ENCODE data around the gene GRIFIN. TPM values are rescaled to one million over a fixed set of nuclear protein-coding genes. Genes with fewer than 3 reads are reported as not detected.

GRIFIN gene
- total RNA-seq, 1 experiment from 2014 or later: not detected

DNA sequence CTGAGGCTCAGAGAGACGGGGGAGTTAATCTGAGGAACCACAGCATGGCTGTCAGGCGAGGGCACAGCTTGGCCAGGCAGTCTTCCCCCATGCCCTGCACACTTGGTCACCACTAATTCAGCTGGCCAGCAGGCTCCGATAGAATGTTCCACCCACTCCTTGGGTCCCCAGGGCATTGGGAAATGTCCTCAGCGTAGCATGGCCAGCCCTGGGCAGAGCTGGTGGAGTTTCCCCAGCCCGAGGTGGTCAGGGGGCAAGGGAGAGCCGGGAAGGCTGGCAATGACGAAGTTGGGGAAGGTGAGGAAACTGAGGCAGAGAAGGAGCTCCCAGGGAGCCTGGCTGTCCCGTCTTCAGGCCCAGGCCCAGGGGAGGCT lies 12.1 kb upstream of the GRIFIN start:
- H3K9me3 ChIP-seq (ENCODE audit: low read length): no peaks in the 10 kb centered on the region
- no peaks in the 10 kb centered on the region for H3F3A ChIP-seq (ENCODE audit: low read length, unreplicated experiment)
- H3K27me3 ChIP-seq (ENCODE audit: low read length): no peaks in the 10 kb centered on the region
- TF ChIP-seq EZH2 (IDR thresholded peaks at IDR 0.05; ENCODE audit: low read length, unreplicated experiment) (no peak), EZH2phosphoT487 (IDR thresholded peaks at IDR 0.05; ENCODE audit: borderline replicate concordance, low read length) (no peak), CTCF (conservative IDR thresholded peaks at IDR 0.05; ENCODE audit: low read depth, low read length) (no peak)
- intact Hi-C loops (cut with micrococcal nuclease): no loop called here
- H4K20me1 ChIP-seq (ENCODE audit: low read length): no peaks in the 10 kb centered on the region
- no peak overlapping the region for H3K27ac ChIP-seq (ENCODE audit: low read length)
- no TSS peak for BruUV-seq (replicated peaks)
- ChIA-PET CTCF (no interaction called here), POLR2A (ENCODE audit: unreplicated experiment) (no interaction called here)
- H3K4me2 ChIP-seq (ENCODE audit: low read length): no peak overlapping the region
- no peak overlapping the region for H3K9ac ChIP-seq (ENCODE audit: low read length)
- H3K79me2 ChIP-seq (ENCODE audit: low read length): no peaks in the 10 kb centered on the region
- DNase-seq: no peak
- H2AFZ ChIP-seq (ENCODE audit: low read length): no peak overlapping the region
- ATAC-seq: no peak
- H3K4me1 ChIP-seq (ENCODE audit: insufficient read depth, low read length): no peaks in the 10 kb centered on the region
- no peaks in the 10 kb centered on the region for H3K9me2 ChIP-seq (replicated peaks; ENCODE audit: low read length)
- H3K36me3 ChIP-seq (ENCODE audit: low read depth, low read length): no peaks in the 10 kb centered on the region
- H3K4me3 ChIP-seq (ENCODE audit: low read length): no peak overlapping the region

GRCh38 chr7:2487586-2488271 lies 11.5 kb upstream of the GRIFIN start:
- no peaks in the 10 kb centered on the region for H3K27me3 ChIP-seq (ENCODE audit: low read length)
- no peaks in the 10 kb centered on the region for H3K4me1 ChIP-seq (ENCODE audit: insufficient read depth, low read length)
- H3K9me2 ChIP-seq (replicated peaks; ENCODE audit: low read length): no peaks in the 10 kb centered on the region
- H3K36me3 ChIP-seq (ENCODE audit: low read depth, low read length): no peaks in the 10 kb centered on the region
- no peak overlapping the region for H3K27ac ChIP-seq (ENCODE audit: low read length)
- ChIA-PET CTCF (no interaction called here), POLR2A (ENCODE audit: unreplicated experiment) (no interaction called here)
- H3K4me2 ChIP-seq (ENCODE audit: low read length): no peak overlapping the region
- H3K79me2 ChIP-seq (ENCODE audit: low read length): no peaks in the 10 kb centered on the region
- DNase-seq (no peak), ATAC-seq (no peak)
- no peak overlapping the region for H3K9ac ChIP-seq (ENCODE audit: low read length)
- H4K20me1 ChIP-seq (ENCODE audit: low read length): no peaks in the 10 kb centered on the region
- no TSS peak for BruUV-seq (replicated peaks)
- no peak overlapping the region for H3K4me3 ChIP-seq (ENCODE audit: low read length)
- H3K9me3 ChIP-seq (ENCODE audit: low read length): no peaks in the 10 kb centered on the region
- H3F3A ChIP-seq (ENCODE audit: low read length, unreplicated experiment): no peaks in the 10 kb centered on the region
- no peak overlapping the region for H2AFZ ChIP-seq (ENCODE audit: low read length)
- intact Hi-C loops (cut with micrococcal nuclease): no loop called here
- TF ChIP-seq CTCF (conservative IDR thresholded peaks at IDR 0.05; ENCODE audit: low read depth, low read length) (no peak), EZH2phosphoT487 (IDR thresholded peaks at IDR 0.05; ENCODE audit: borderline replicate concordance, low read length) (no peak), EZH2 (IDR thresholded peaks at IDR 0.05; ENCODE audit: low read length, unreplicated experiment) (no peak)

- no peaks in the 10 kb centered on the region for H3K79me2 ChIP-seq (ENCODE audit: low read length)
- no peaks in the 10 kb centered on the region for H3K27me3 ChIP-seq (ENCODE audit: low read length)
- no peak overlapping the region for H3K9ac ChIP-seq (ENCODE audit: low read length)
- H3K4me3 ChIP-seq (ENCODE audit: low read length): no peak overlapping the region
- H3K4me1 ChIP-seq (ENCODE audit: insufficient read depth, low read length): no peaks in the 10 kb centered on the region
- BruUV-seq (replicated peaks): no TSS peak
- TF ChIP-seq EZH2phosphoT487 (IDR thresholded peaks at IDR 0.05; ENCODE audit: borderline replicate concordance, low read length): no peak
- TF ChIP-seq EZH2 (IDR thresholded peaks at IDR 0.05; ENCODE audit: low read length, unreplicated experiment): no peak
- TF ChIP-seq CTCF (conservative IDR thresholded peaks at IDR 0.05; ENCODE audit: low read depth, low read length): no peak
- no peaks in the 10 kb centered on the region for H3K36me3 ChIP-seq (ENCODE audit: low read depth, low read length)
- no peak overlapping the region for H3K4me2 ChIP-seq (ENCODE audit: low read length)
- no peak overlapping the region for H3K27ac ChIP-seq (ENCODE audit: low read length)
- intact Hi-C loops (cut with micrococcal nuclease): no loop called here
- H3K9me3 ChIP-seq (ENCODE audit: low read length): no peaks in the 10 kb centered on the region
- no peaks in the 10 kb centered on the region for H4K20me1 ChIP-seq (ENCODE audit: low read length)
- no peak overlapping the region for H2AFZ ChIP-seq (ENCODE audit: low read length)
- DNase-seq (no peak), ATAC-seq (no peak)
- ChIA-PET POLR2A (ENCODE audit: unreplicated experiment) (no interaction called here), CTCF (no interaction called here)
- H3F3A ChIP-seq (ENCODE audit: low read length, unreplicated experiment): no peaks in the 10 kb centered on the region
- H3K9me2 ChIP-seq (replicated peaks; ENCODE audit: low read length): no peaks in the 10 kb centered on the region
Measured at GRCh38 chr7:2484868-2485267, 8.7 kb upstream of the GRIFIN start.

All from PC-3 (cell line).